Peyer's patch (tissue), 4 donors: ENCODE results near the gene TMEM217.

Experiments used
- CTCF ChIP-seq, 6 experiments: fragments of 450-650 bp in 4 of 6; fragments of 200-600 bp in 2 of 6; sonication (generic) in 1 of 6; IDR thresholded peaks; one replicate each; pipeline ENCODE4 v1.5.1; 2017 to 2019; ENCODE audit warnings: antibody characterized with exemption in 6 of 6, mild to moderate bottlenecking in 3 of 6, moderate library complexity in 1 of 6
- POLR2A ChIP-seq, 2 donors: fragments of 450-650 bp; IDR thresholded peaks; one replicate each; pipeline ENCODE4 v1.5.1; 2017; ENCODE audit warnings: antibody characterized with exemption in 2 of 2, mild to moderate bottlenecking in 2 of 2, moderate library complexity in 2 of 2

GRCh38 chr6:37269105-37269504, 11.2 kb upstream of the TMEM217 start:
- TF ChIP-seq POLR2A (IDR thresholded peaks at IDR 0.05) (no peak), CTCF (IDR thresholded peaks at IDR 0.05) (no peak)
